CD14-positive monocyte (primary cell): ENCODE measurements around the gene RMND5A. TPM values are rescaled to one million over a fixed set of nuclear protein-coding genes. Genes with fewer than 3 reads are reported as not detected.

Experiments
- DNase-seq, 3 donors: peaks; one replicate each; pipeline ENCODE4 v3.0.0-alpha.2; 2011 to 2022
- H2AFZ ChIP-seq: 2 replicates; pipeline ENCODE4 v1.6.0; 2012; ENCODE audit warnings: mild to moderate bottlenecking, low read depth, low read length, inconsistent platforms; ENCODE audit not compliant: insufficient read depth, poor library complexity, severe bottlenecking
- H3K27ac ChIP-seq, 2 donors: 1 replicate in 1 of 2; 2 replicates in 1 of 2; pipeline ENCODE4 v1.5.1; 2012 to 2013; ENCODE audit warnings: low read length in 2 of 2, control low read depth in 1 of 2, inconsistent platforms in 1 of 2, low read depth in 1 of 2, mild to moderate bottlenecking in 1 of 2
- H3K27me3 ChIP-seq, 2 donors: one replicate each; pipeline versions ENCODE4 v1.6.0 to v1.6.1; 2011 to 2013; ENCODE audit warnings: low read length in 2 of 2; ENCODE audit not compliant: control insufficient read depth in 2 of 2, insufficient read depth in 2 of 2
- H3K36me3 ChIP-seq, 2 donors: replicated peaks in 1 of 2; 1 replicate in 1 of 2; 2 replicates in 1 of 2; pipeline versions ENCODE4 v1.5.1 to v1.6.1; 2012 to 2013; ENCODE audit warnings: low read length in 2 of 2, control low read depth in 1 of 2, inconsistent platforms in 1 of 2, mild to moderate bottlenecking in 1 of 2; ENCODE audit not compliant: insufficient read depth in 2 of 2, control insufficient read depth in 1 of 2
- H3K4me1 ChIP-seq, 2 donors: 1 replicate in 1 of 2; 2 replicates in 1 of 2; pipeline versions ENCODE4 v1.5.1 to v1.6.1; 2012 to 2013; ENCODE audit warnings: low read length in 2 of 2, control low read depth in 1 of 2, inconsistent platforms in 1 of 2, mild to moderate bottlenecking in 1 of 2, moderate library complexity in 1 of 2; ENCODE audit not compliant: insufficient read depth in 2 of 2, control insufficient read depth in 1 of 2
- H3K4me2 ChIP-seq: replicated peaks from 2 replicates; pipeline ENCODE3; 2012; ENCODE audit warnings: low read length, moderate library complexity, mild to moderate bottlenecking; ENCODE audit not compliant: poor library complexity, severe bottlenecking; ENCODE audit errors: extremely low read depth
- H3K4me3 ChIP-seq, 3 experiments: fragments of 200-600 bp in 1 of 3; sonication (generic) in 1 of 3; replicated peaks in 1 of 3; 1 replicate in 2 of 3; 2 replicates in 1 of 3; pipeline ENCODE4 v1.5.1; 2011 to 2013; ENCODE audit warnings: low read length in 3 of 3, mild to moderate bottlenecking in 3 of 3, control low read depth in 2 of 3, low read depth in 2 of 3, inconsistent platforms in 1 of 3, moderate library complexity in 1 of 3
- H3K79me2 ChIP-seq: 2 replicates; pipeline ENCODE4 v1.6.0; 2012; ENCODE audit warnings: mild to moderate bottlenecking, control low read depth, inconsistent platforms, low read length, moderate library complexity; ENCODE audit not compliant: insufficient read depth
- H3K9ac ChIP-seq: 2 replicates; pipeline ENCODE4 v1.6.0; 2017; ENCODE audit warnings: low read length, mild to moderate bottlenecking; ENCODE audit not compliant: insufficient read depth, poor library complexity, severe bottlenecking
- H3K9me3 ChIP-seq, 2 donors: replicated peaks in 1 of 2; 1 replicate in 1 of 2; 2 replicates in 1 of 2; pipeline versions ENCODE4 v1.5.1 to v1.6.1; 2012 to 2013; ENCODE audit warnings: low read length in 2 of 2, control low read depth in 1 of 2; ENCODE audit not compliant: control insufficient read depth in 1 of 2, insufficient read depth in 1 of 2
- H4K20me1 ChIP-seq: 2 replicates; pipeline ENCODE4 v1.6.0; 2012; ENCODE audit warnings: mild to moderate bottlenecking, low read length, control low read depth, moderate library complexity; ENCODE audit not compliant: insufficient read depth
- H3K27ac Mint-ChIP-seq, 7 donors: one replicate each; pipeline ENCODE4 v1.8.0; 2020; ENCODE audit warnings: mild to moderate bottlenecking in 7 of 7, mixed read lengths in 7 of 7, moderate library complexity in 6 of 7, inconsistent platforms in 2 of 7
- H3K27me3 Mint-ChIP-seq, 3 donors: one replicate each; pipeline ENCODE4 v1.8.0; 2021 to 2022; ENCODE audit warnings: low read depth in 3 of 3, mild to moderate bottlenecking in 3 of 3, mixed read lengths in 3 of 3, moderate library complexity in 3 of 3, inconsistent platforms in 1 of 3
- H3K36me3 Mint-ChIP-seq, 2 donors: one replicate each; pipeline ENCODE4 v1.8.0; 2020; ENCODE audit warnings: mixed read lengths in 2 of 2, inconsistent platforms in 1 of 2, mild to moderate bottlenecking in 1 of 2
- H3K4me1 Mint-ChIP-seq: one replicate; pipeline ENCODE4 v1.8.0; 2020; ENCODE audit warnings: mild to moderate bottlenecking, mixed read lengths
- H3K4me3 Mint-ChIP-seq, 2 donors: one replicate each; pipeline ENCODE4 v1.8.0; 2020; ENCODE audit warnings: mild to moderate bottlenecking in 2 of 2, mixed read lengths in 2 of 2, moderate library complexity in 1 of 2
- H3K9me3 Mint-ChIP-seq, 7 donors: one replicate each; pipeline ENCODE4 v1.8.0; 2020 to 2022; ENCODE audit warnings: mixed read lengths in 7 of 7, mild to moderate bottlenecking in 6 of 7, moderate library complexity in 6 of 7, inconsistent platforms in 2 of 7
- CTCF ChIP-seq: fragments of 200-600 bp; IDR thresholded peaks from one replicate; pipeline ENCODE4 v1.8.0; 2022; ENCODE audit warnings: antibody characterized with exemption, mild to moderate bottlenecking
- WGBS: methylation state at CpG from one replicate; pipeline ENCODE4 v1.1.5; 2013; ENCODE audit warnings: missing lambda C conversion rate; ENCODE audit not compliant: insufficient coverage; 5-methylcytosine and 5-hydroxymethylcytosine counted together
- intact Hi-C, 2 donors: fragments of 100-400 bp; cut with micrococcal nuclease; formaldehyde crosslinking; loops; one replicate each; pipeline versions ENCODE4 v1.15.0 to v1.15.1; 2023
- polyA plus RNA-seq, 3 donors: library from polyadenylated mRNA; depleted of rRNA in 1 of 3; unstranded in 2 of 3; stranded (reverse) in 1 of 3; fragments of 300-500 nt in 2 of 3; fragments of >200 nt in 1 of 3; fragmentation: Illumina TruSeq in 2 of 3; gene quantifications; 1 replicate in 2 of 3; 2 replicates in 1 of 3; pipeline ENCODE4 v1.2.3, GENCODE V29; 2012 to 2021

The RMND5A gene
- polyA plus RNA-seq, 3 donors, result 18.5 to 20.3 (median 18.9) TPM

- Histone ChIP-seq H3K79me2 (no peaks in the 10 kb centered on the region), H3K27ac (no peak overlapping the region), H3K4me3 (peak overlapping the region in 1 of 3 experiments; percentile 64), H3K36me3 (no peaks in the 10 kb centered on the region), H3K27me3 (peaks cover 30 to 64% of the 10 kb centered on the region in 2 donors), H2AFZ (peak overlapping the region; percentile 63), H4K20me1 (no peaks in the 10 kb centered on the region), H3K4me2 (peak overlapping the region; percentile 68), H3K4me1 (peaks cover 17 to 27% of the 10 kb centered on the region in 2 donors), H3K9me3 (peaks cover 4 to 49% of the 10 kb centered on the region in 2 donors), H3K9ac (no peak overlapping the region)
- WGBS, result 36% methylated on average over 6 of the region's 7 CpGs
- TF ChIP-seq CTCF, result no peak
- peak overlapping the region; percentile 76 to 93 for H3K4me3 Mint-ChIP-seq
- peak overlapping the region in 2 of 7 donors; percentile 16 to 82 for H3K27ac Mint-ChIP-seq
- intact Hi-C loops, result no loop called here
- peaks cover 14 to 39% (median 20%) of the 10 kb centered on the region in 7 donors for H3K9me3 Mint-ChIP-seq
- peaks cover 27% of the 10 kb centered on the region for H3K4me1 Mint-ChIP-seq
- no peak for DNase-seq
- peaks cover under 1 to 14% of the 10 kb centered on the region in 2 donors for H3K36me3 Mint-ChIP-seq
- peaks cover 51 to 66% (median 63%) of the 10 kb centered on the region in 3 donors for H3K27me3 Mint-ChIP-seq
Measured at GRCh38 chr2:86791573-86791972, 71.5 kb downstream of the RMND5A start.

- H3K27me3 ChIP-seq, result peaks cover 21 to 46% of the 10 kb centered on the region in 2 donors
- DNase-seq, result no peak
- H3K4me1 ChIP-seq, result peaks cover 17 to 26% of the 10 kb centered on the region in 2 donors
- no peak overlapping the region for H3K4me2 ChIP-seq
- no peak overlapping the region for H3K9ac ChIP-seq
- Mint-ChIP-seq H3K4me3 (no peak overlapping the region), H3K9me3 (peaks cover 22 to 44% (median 33%) of the 10 kb centered on the region in 7 donors), H3K27me3 (peaks cover 35 to 55% (median 45%) of the 10 kb centered on the region in 3 donors), H3K36me3 (peaks cover 3 to 13% of the 10 kb centered on the region in 2 donors), H3K4me1 (peaks cover 23% of the 10 kb centered on the region), H3K27ac (no peak overlapping the region)
- no peaks in the 10 kb centered on the region for H3K79me2 ChIP-seq
- no peak overlapping the region for H3K4me3 ChIP-seq
- no peak overlapping the region for H2AFZ ChIP-seq
- intact Hi-C loops, result no loop called here
- H3K36me3 ChIP-seq, result no peaks in the 10 kb centered on the region
- 58% methylated on average over 4 of the region's 4 CpGs for WGBS
- H3K9me3 ChIP-seq, result peaks cover 12 to 55% of the 10 kb centered on the region in 2 donors
- H4K20me1 ChIP-seq, result no peaks in the 10 kb centered on the region
- H3K27ac ChIP-seq, result no peak overlapping the region
- TF ChIP-seq CTCF, result no peak
Measured at GRCh38 chr2:86793752-86794151, 73.7 kb downstream of the RMND5A start.
